Astrocyte of the spinal cord (primary cell): ENCODE data around the gene ROR1.

Source experiments
- DNase-seq: peaks from one replicate; pipeline ENCODE4 v3.0.0; 2011; ENCODE audit warnings: low read depth, low spot score
- H3K4me3 ChIP-seq: 2 replicates; pipeline ENCODE4 v1.5.1; 2011; ENCODE audit warnings: low read depth, mild to moderate bottlenecking, low read length, moderate library complexity
- in situ Hi-C: cut with HindIII; loops from 2 replicates; pipeline ENCODE4 v1.10.0; 2017; ENCODE audit warnings: low sequenced_read_pairs
- TF ChIP-seq, protein P1 (sequence below): IDR thresholded peaks from 2 replicates; pipeline ENCODE4 v1.5.1; 2012; ENCODE audit warnings: low read depth, mild to moderate bottlenecking, low read length, inconsistent platforms

ROR1 gene

DNA sequence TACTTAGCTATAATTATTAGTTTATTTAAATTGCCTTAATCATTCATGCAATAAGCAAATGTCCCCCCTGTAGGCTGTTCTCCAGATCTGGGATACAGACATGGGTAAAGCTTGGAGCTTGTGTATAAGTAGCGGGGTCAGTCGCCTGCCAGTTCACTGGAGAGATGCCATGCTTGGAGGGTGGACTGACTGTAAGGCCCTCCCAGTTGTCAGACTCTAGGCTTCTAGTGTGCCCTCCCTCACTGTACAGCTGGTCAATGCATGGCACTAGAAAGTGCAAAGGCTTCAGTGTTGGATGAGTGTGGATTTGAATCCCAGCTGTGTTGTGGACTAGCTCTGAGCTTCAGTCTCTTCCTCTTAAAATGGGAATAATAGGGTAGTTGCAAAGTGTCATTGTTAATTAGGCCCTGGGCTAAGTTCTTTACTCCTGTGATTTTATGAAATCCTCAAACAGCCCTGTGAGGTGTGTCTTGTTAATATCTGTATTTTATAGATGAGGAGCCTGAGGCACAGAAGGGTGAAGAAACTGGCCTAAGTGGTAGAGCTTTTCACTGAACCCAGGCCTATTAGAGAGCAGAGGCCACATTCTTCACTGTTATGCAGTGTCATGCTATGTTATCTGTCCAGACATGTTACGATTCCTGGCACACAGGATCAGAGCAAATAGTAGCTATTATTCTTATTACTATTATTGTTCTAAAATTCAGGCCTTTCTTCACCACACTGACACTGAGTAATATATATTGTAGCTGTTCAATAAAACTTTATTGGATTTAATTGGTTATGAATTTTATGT is 85.9 kb downstream of the ROR1 start:
- in situ Hi-C loops, result no loop called here
- TF ChIP-seq, protein P1, sequence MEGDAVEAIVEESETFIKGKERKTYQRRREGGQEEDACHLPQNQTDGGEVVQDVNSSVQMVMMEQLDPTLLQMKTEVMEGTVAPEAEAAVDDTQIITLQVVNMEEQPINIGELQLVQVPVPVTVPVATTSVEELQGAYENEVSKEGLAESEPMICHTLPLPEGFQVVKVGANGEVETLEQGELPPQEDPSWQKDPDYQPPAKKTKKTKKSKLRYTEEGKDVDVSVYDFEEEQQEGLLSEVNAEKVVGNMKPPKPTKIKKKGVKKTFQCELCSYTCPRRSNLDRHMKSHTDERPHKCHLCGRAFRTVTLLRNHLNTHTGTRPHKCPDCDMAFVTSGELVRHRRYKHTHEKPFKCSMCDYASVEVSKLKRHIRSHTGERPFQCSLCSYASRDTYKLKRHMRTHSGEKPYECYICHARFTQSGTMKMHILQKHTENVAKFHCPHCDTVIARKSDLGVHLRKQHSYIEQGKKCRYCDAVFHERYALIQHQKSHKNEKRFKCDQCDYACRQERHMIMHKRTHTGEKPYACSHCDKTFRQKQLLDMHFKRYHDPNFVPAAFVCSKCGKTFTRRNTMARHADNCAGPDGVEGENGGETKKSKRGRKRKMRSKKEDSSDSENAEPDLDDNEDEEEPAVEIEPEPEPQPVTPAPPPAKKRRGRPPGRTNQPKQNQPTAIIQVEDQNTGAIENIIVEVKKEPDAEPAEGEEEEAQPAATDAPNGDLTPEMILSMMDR, result no peak
- H3K4me3 ChIP-seq, result no peak overlapping the region
- no peak for DNase-seq

DNA sequence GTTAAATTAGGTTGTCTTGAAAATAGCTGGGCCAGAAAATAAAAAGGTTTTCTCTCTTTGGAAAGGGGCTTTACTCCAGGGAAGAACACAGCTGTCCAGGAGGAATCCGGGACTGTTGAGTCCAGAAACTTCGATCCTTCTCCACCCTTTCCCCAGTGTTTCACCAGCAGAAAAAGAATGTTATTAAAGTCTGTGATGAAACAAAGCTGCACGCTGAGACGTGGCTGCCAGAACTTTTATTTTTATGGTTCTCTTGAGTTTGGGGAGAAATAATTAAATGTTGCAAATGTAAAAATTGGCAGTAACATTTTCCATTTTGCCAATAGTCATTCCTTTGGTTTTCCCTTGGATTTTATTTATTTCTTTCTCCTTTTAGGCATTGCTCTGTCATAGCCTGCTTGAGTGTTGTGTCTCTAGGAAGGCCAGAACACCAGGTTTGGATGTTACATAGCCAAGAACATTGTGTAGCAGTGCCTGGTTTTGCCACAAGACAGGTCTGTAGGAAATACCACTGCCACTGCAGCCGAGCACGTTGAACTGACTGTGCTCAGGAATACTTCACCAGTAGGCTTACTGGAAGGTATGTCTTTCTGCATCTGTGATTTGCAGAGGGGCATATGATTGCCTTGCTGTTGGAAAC is 87.4 kb downstream of the ROR1 start:
- no peak overlapping the region for H3K4me3 ChIP-seq
- TF ChIP-seq, protein P1, result no peak
- in situ Hi-C loops, result no loop called here
- no peak for DNase-seq

DNA sequence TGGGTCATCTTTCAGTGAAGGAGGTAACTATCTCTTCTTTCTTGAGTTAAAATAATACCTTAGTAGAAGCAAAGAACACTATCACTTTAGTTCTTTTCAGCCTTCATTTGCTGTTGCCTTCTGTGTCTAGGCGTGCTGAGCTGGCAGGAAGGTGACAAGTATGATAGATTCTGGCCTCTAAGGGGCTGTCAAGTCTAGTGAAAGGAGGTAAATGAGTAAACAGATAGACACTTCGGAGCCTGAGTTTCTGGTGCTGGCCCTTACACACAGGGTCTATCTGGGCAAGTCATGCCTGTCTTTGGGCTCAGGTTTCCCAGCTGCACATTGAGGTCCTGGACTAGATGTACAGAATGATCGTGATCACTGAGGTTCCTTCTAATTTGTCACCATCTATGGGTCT is 89.3 kb downstream of the ROR1 start:
- in situ Hi-C loops, result no loop called here
- TF ChIP-seq, protein P1, result no peak
- no peak for DNase-seq
- H3K4me3 ChIP-seq, result no peak overlapping the region

DNA sequence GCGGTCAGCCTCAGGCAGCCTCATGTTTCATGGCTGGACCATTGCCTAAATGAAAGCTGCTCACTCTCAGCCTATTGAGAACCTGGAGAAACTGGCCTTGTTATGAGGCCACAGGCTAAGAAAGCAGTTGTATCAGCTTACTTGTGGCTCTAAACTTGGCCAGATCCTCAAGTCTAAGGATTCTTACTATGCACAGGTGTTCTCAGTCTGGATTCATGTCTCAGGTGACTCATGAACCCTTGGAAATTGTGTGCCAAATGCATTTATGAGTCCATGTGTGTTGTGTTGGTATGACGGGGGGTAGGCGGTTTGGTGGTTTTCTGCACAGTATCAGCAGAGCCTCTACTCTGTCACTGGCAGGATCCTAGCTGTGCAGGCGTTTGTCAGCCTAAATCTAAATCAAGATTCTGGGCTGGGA is 90.4 kb downstream of the ROR1 start:
- H3K4me3 ChIP-seq, result no peak overlapping the region
- TF ChIP-seq, protein P1, result no peak
- DNase-seq, result no peak
- in situ Hi-C loops, result no loop called here

DNA sequence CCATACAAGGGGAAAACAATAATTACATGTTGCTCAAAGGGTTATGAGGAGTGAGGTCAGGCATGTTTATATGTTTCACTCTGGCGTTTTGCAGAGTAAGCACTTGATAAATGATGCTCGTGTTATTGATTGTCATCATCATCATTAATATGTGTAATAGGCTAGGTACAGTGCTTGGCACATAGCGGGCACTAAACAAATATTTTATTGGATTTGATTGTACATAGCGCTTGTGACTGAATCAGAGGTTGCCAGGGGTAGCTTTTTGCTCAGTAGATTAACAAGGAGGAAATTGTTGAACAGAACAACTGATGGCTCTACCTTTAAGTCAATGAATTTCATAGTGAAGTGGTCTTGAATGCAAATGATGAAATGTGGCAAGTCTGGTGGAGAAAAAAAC is 91.7 kb downstream of the ROR1 start:
- in situ Hi-C loops, result no loop called here
- no peak overlapping the region for H3K4me3 ChIP-seq
- no peak for DNase-seq
- TF ChIP-seq, protein P1, result no peak

DNA sequence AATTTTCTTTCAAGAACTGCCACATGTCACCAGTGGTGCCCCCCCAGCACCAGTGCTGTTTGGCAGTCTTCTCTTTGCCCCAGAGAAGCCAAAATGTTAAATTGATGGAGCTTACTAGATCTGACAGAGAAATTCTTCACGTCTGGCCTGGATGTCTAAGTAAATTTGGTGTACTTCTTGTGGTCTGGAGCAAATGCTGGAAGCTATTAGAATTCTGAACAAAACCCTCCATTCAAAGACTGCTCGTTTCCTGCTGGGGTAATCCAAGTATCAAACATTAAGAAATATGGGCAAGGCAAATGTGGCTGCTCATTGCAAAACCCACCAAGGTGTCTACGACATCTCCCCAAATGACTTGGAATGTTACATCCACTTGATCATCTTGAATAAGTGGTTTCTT is 92.3 kb downstream of the ROR1 start:
- in situ Hi-C loops, result no loop called here
- TF ChIP-seq, protein P1, result no peak
- peak; percentile 32 for DNase-seq
- no peak overlapping the region for H3K4me3 ChIP-seq
